CD8-positive, alpha-beta memory T cell (primary cell): ENCODE data around the gene COPS7A. TPM values are rescaled to one million over a fixed set of nuclear protein-coding genes. Genes with fewer than 3 reads are reported as not detected.
"Not testable (repeated sequence)": the region's sequence is repeated elsewhere in the genome, so short reads cannot be mapped to it uniquely, and the experiment has no call there.

Source experiments
- CTCF ChIA-PET: fragments of 350-600 bp; sonication (Branson Sonifier 250); formaldehyde crosslinking; loops from one replicate; lab custom pipeline; 2021; ENCODE audit warnings: antibody characterized with exemption; lab: Charles Lee
- POLR2A ChIA-PET: fragments of 350-600 bp; sonication (Branson Sonifier 250); formaldehyde crosslinking; loops from one replicate; lab custom pipeline; 2021; ENCODE audit warnings: antibody characterized with exemption; lab: Charles Lee
- DNase-seq, 5 donors: peaks; one replicate each; pipeline versions ENCODE4 v3.0.0 to v3.0.0-alpha.2; 2020 to 2022; ENCODE audit warnings: mixed read lengths in 1 of 5
- H3K27ac ChIP-seq: one replicate; pipeline ENCODE4 v1.7.0; 2013; ENCODE audit warnings: low read depth, mild to moderate bottlenecking, low read length, moderate library complexity
- H3K27me3 ChIP-seq: 2 replicates; pipeline ENCODE4 v1.7.0; 2013; ENCODE audit warnings: low read length, mild to moderate bottlenecking; ENCODE audit not compliant: insufficient read depth, poor library complexity, severe bottlenecking
- H3K36me3 ChIP-seq: 2 replicates; pipeline ENCODE4 v1.7.0; 2013; ENCODE audit warnings: mild to moderate bottlenecking, low read length, moderate library complexity; ENCODE audit not compliant: insufficient read depth
- H3K4me1 ChIP-seq: 2 replicates; pipeline ENCODE4 v1.7.0; 2013; ENCODE audit warnings: mild to moderate bottlenecking, low read length, moderate library complexity; ENCODE audit not compliant: insufficient read depth
- H3K4me3 ChIP-seq: 2 replicates; pipeline ENCODE4 v1.7.0; 2013; ENCODE audit warnings: mild to moderate bottlenecking, low read length
- H3K9me3 ChIP-seq: 2 replicates; pipeline ENCODE4 v1.7.0; 2013; ENCODE audit warnings: mild to moderate bottlenecking, low read length
- H3K27ac Mint-ChIP-seq, 8 donors: one replicate each; pipeline ENCODE4 v1.8.0; 2020 to 2021; ENCODE audit warnings: mixed read lengths in 8 of 8, mild to moderate bottlenecking in 6 of 8, inconsistent platforms in 3 of 8, moderate library complexity in 3 of 8
- H3K27me3 Mint-ChIP-seq, 2 donors: one replicate each; pipeline ENCODE4 v1.8.0; 2020 to 2021; ENCODE audit warnings: mixed read lengths in 2 of 2, mild to moderate bottlenecking in 1 of 2, moderate library complexity in 1 of 2
- H3K36me3 Mint-ChIP-seq, 3 donors: one replicate each; pipeline ENCODE4 v1.8.0; 2020 to 2021; ENCODE audit warnings: mixed read lengths in 3 of 3, inconsistent platforms in 1 of 3, mild to moderate bottlenecking in 1 of 3
- H3K4me1 Mint-ChIP-seq, 3 donors: one replicate each; pipeline ENCODE4 v1.8.0; 2020 to 2021; ENCODE audit warnings: mixed read lengths in 3 of 3, inconsistent platforms in 1 of 3, mild to moderate bottlenecking in 1 of 3
- H3K4me3 Mint-ChIP-seq, 7 donors: one replicate each; pipeline ENCODE4 v1.8.0; 2020 to 2021; ENCODE audit warnings: mixed read lengths in 7 of 7, mild to moderate bottlenecking in 6 of 7, moderate library complexity in 4 of 7, inconsistent platforms in 2 of 7
- H3K9me3 Mint-ChIP-seq, 5 donors: one replicate each; pipeline ENCODE4 v1.8.0; 2020 to 2022; ENCODE audit warnings: mixed read lengths in 5 of 5, mild to moderate bottlenecking in 3 of 5, moderate library complexity in 2 of 5, inconsistent platforms in 1 of 5
- polyA plus RNA-seq: library from polyadenylated mRNA; unstranded; fragments of 300-500 nt; fragmentation: Illumina TruSeq; gene quantifications from one replicate; pipeline ENCODE4 v1.2.3, GENCODE V29; 2021
- total RNA-seq, 2 experiments: library from RNA; stranded (reverse); gene quantifications; one replicate each; pipeline ENCODE4 v1.2.3, GENCODE V29; 2021

COPS7A gene
- total and polyA plus RNA-seq, 3 experiments from 2014 or later = 46.2 to 49.7 (median 48.8) TPM

DNA sequence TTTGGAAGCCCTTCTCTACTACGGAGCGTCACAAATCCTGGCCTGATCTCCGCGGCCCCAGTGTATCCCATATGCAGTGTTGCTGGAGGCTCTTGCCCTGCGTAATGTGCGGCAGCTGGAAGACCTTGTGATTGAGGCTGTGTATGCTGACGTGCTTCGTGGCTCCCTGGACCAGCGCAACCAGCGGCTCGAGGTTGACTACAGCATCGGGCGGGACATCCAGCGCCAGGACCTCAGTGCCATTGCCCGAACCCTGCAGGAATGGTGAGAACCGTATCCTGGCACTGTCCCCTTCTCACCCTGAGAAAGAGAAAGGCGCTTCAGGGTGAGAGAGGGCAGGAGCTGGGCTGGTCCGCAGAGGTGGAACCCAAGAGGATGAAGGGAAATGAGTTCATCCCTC is 5.3 kb downstream of the COPS7A start:
- H3K9me3 Mint-ChIP-seq = no peaks in the 10 kb centered on the region
- H3K4me1 ChIP-seq = peaks cover 14% of the 10 kb centered on the region
- CTCF ChIA-PET = no interaction called here

DNA sequence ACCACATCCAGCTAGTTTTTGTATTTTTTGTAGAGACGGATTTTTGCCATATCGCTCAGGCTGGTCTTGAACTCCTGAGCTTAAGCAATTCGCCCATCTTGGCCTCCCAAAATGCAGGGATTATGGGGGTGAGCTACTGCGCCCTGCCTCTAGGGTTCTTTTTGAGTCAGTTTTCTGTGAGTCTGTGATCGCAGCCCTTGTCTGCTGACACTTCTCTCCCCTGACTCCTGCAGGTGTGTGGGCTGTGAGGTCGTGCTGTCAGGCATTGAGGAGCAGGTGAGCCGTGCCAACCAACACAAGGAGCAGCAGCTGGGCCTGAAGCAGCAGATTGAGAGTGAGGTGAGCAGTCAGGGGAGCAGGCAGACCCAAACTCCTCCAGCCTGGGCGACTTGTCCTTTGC is 6.3 kb downstream of the COPS7A start:
- peaks cover 11 to 73% (median 21%) of the 10 kb centered on the region in 3 donors for H3K36me3 Mint-ChIP-seq
- H3K4me1 Mint-ChIP-seq = peaks cover 5 to 10% (median 6%) of the 10 kb centered on the region in 3 donors
- H3K27ac Mint-ChIP-seq = no peak overlapping the region
- H3K9me3 Mint-ChIP-seq = no peaks in the 10 kb centered on the region
- H3K4me3 ChIP-seq = no peak overlapping the region
- no peak for DNase-seq
- H3K27ac ChIP-seq = no peak overlapping the region
- H3K4me3 Mint-ChIP-seq = no peak overlapping the region
- no peaks in the 10 kb centered on the region for H3K9me3 ChIP-seq
- H3K4me1 ChIP-seq = peaks cover 5% of the 10 kb centered on the region
- peaks cover 42% of the 10 kb centered on the region for H3K36me3 ChIP-seq
- no peaks in the 10 kb centered on the region for H3K27me3 ChIP-seq
- ChIA-PET POLR2A (no interaction called here), CTCF (no interaction called here)
- H3K27me3 Mint-ChIP-seq = no peaks in the 10 kb centered on the region

More for the DNA sequence above, 5.3 kb downstream of the COPS7A start:
- Mint-ChIP-seq H3K4me1 (peaks cover 11 to 19% (median 13%) of the 10 kb centered on the region in 3 donors), H3K4me3 (no peak overlapping the region), H3K27ac (peak overlapping the region in 1 of 8 donors; percentile 46), H3K27me3 (no peaks in the 10 kb centered on the region), H3K36me3 (peaks cover 11 to 66% (median 21%) of the 10 kb centered on the region in 3 donors)
- Histone ChIP-seq H3K27me3 (no peaks in the 10 kb centered on the region), H3K4me3 (no peak overlapping the region), H3K36me3 (peaks cover 42% of the 10 kb centered on the region), H3K9me3 (no peaks in the 10 kb centered on the region), H3K27ac (no peak overlapping the region)
- DNase-seq = no peak
- POLR2A ChIA-PET = no interaction called here

DNA sequence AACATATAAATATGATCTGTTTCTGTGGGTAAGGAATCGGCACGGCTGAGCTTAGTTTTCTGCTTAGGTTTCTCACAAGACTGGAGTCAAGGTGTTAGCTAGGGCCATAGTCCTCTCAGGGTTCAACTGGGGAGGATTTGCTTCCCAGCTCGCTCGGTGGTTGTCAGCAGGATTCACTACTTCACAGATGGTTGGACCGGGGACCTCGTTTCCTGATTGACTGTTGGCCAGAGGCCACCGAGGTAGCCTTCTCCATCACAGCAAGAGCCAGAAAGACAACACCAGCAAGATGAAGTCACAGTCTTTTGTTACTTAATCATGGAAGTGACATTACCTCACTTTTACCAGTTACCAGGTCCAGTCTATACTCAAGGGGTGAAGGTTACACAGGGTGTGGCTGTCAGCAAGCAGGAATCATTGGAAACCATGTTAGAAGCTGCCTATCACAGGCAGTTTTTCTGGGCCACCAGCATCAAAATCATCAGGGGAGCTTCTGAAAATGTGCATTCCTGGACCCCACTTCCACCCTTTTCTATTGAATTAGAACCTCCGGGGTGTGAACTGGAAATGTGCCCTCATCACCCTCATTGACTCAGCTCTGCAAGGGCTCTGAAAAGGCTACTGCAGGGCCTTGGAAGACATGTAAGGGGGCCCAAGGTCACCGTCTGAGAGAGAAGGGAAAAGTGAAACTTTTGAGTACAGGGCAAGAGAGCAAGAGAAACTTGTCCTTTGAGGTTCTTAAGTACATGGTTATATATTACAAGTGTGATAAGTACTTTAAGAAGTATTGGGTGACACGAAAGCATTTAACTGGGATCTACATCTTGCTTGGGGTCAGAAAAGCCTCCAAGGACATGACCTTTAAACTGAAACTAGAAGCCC is 10.9 kb downstream of the COPS7A start:
- ChIA-PET CTCF (interaction anchor here (1.0 to 3.2 kb wide), 2 partner anchors 11 to 58 kb away, joined by 3 to 11 read pairs; partner anchors contain the start of gene COPS7A), POLR2A (no interaction called here)
- Mint-ChIP-seq H3K4me3 (no peak overlapping the region), H3K9me3 (no peaks in the 10 kb centered on the region), H3K4me1 (peaks cover 3 to 5% (median 5%) of the 10 kb centered on the region in 3 donors), H3K27ac (peak overlapping the region in 3 of 8 donors; percentile 33 to 68 (median 54)), H3K36me3 (peaks cover 7 to 52% (median 23%) of the 10 kb centered on the region in 3 donors), H3K27me3 (no peaks in the 10 kb centered on the region)
- H3K36me3 ChIP-seq = peaks cover 18% of the 10 kb centered on the region
- no peak overlapping the region for H3K27ac ChIP-seq
- no peaks in the 10 kb centered on the region for H3K9me3 ChIP-seq
- no peak overlapping the region for H3K4me3 ChIP-seq
- no peaks in the 10 kb centered on the region for H3K27me3 ChIP-seq
- DNase-seq = no peak
- no peaks in the 10 kb centered on the region for H3K4me1 ChIP-seq

DNA sequence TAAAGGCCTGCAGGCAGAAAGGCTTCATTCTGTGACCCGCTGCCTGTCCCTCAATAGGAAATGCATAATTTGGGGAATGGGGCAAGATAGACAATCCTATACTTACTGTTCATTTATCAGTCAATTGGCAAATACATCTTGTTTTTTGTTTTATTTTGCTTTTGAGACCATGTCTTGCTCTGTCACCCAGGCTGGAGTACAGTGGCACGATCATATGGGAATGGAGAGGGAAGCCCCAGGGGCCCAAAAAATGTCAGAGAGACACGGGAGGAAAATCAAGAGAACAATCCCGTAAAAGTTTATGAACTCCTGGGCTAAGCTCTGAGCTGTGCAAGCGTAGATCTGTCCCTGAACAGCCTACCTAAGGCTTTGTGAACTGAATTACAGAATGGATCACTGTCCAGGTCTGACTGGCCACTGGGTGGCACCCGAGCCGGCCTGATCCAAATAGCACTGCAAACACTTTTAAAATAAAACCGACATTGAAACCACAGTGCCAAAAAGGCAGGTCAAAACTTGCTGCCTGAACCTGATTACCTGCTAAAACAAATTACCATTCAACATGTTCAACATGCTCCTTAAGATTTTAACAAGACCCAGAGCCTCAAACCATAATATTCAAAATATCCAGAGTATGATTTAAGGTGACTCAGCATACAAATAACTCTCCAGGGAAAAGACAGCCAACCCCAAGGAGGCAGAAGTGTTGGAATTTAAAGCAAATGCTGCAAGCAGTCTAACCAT is 11.8 kb downstream of the COPS7A start:
- peak in 4 of 5 donors; percentile 6 to 57 (median 10) for DNase-seq
- Histone ChIP-seq H3K4me1 (no peaks in the 10 kb centered on the region), H3K27me3 (no peaks in the 10 kb centered on the region), H3K4me3 (no peak overlapping the region), H3K27ac (no peak overlapping the region), H3K9me3 (no peaks in the 10 kb centered on the region), H3K36me3 (peaks cover 9% of the 10 kb centered on the region)
- peaks cover 3 to 5% (median 5%) of the 10 kb centered on the region in 3 donors for H3K4me1 Mint-ChIP-seq
- no peaks in the 10 kb centered on the region for H3K9me3 Mint-ChIP-seq
- peaks cover 7 to 43% (median 19%) of the 10 kb centered on the region in 3 donors for H3K36me3 Mint-ChIP-seq
- no peak overlapping the region for H3K4me3 Mint-ChIP-seq
- POLR2A ChIA-PET = no interaction called here
- CTCF ChIA-PET = interaction anchor here (1.0 kb wide), 1 partner anchor 17 kb away, joined by 3 read pairs; the partner anchor contains the start of gene MLF2
- peak overlapping the region in 2 of 8 donors; percentile 26 to 54 for H3K27ac Mint-ChIP-seq
- H3K27me3 Mint-ChIP-seq = no peaks in the 10 kb centered on the region

DNA sequence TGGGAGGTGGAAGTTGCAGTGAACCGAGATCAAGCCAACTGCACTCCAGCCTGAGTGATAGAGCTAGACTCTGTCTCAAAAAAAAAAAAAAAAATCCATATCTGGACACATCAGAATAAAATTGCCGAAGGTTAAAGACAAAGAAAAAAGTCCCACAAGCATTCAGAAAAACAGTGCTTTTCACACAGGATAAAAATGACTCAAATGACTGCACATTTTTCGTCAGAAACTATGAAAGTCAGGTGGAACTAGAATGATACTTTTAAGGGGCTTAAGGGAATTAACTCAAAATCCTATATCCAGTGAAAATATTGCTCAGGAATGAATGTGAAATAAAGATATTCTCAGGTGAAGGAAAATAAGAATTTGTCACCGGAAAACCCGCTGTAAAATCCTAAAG is 12.9 kb downstream of the COPS7A start:
- Mint-ChIP-seq H3K27ac (peak overlapping the region in 1 of 8 donors; percentile 46), H3K4me3 (no peak overlapping the region), H3K36me3 (peaks cover 4 to 33% (median 11%) of the 10 kb centered on the region in 3 donors), H3K9me3 (no peaks in the 10 kb centered on the region), H3K27me3 (no peaks in the 10 kb centered on the region), H3K4me1 (peaks cover 3 to 5% (median 5%) of the 10 kb centered on the region in 3 donors)
- no peaks in the 10 kb centered on the region for H3K36me3 ChIP-seq
- CTCF ChIA-PET = interaction anchor here (1.0 to 1.2 kb wide), 2 partner anchors 16 to 42 kb away, joined by 3 to 5 read pairs; partner anchors contain the start of gene MLF2
- H3K4me1 ChIP-seq = no peaks in the 10 kb centered on the region
- H3K9me3 ChIP-seq = no peaks in the 10 kb centered on the region
- no peaks in the 10 kb centered on the region for H3K27me3 ChIP-seq
- no peak for DNase-seq
- POLR2A ChIA-PET = no interaction called here
- H3K27ac ChIP-seq = no peak overlapping the region
- H3K4me3 ChIP-seq = no peak overlapping the region

DNA sequence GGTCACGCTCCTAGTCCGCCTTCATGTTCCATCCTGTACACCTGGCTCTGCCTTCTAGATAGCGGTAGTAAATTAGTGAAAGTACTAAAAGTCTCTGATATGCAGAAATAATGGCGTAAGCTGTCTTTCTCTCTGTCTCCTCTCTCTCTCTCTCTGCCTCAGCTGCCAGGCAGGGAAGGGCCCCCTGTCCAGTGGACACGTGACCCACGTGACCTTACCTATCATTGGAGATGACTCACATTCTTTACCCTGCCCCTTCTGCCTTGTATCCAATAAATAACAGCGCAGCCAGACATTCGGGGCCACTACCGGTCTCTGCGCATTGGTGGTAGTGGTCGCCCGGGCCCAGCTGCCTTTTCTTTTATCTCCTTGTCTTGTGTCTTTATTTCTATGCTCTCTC is 18.2 kb downstream of the COPS7A start:
- H3K27ac ChIP-seq, DNase-seq, H3K4me3 ChIP-seq, CTCF ChIA-PET, H3K9me3 Mint-ChIP-seq, H3K4me3 Mint-ChIP-seq, H3K9me3 ChIP-seq, H3K27me3 Mint-ChIP-seq, POLR2A ChIA-PET, H3K27me3 ChIP-seq, H3K36me3 ChIP-seq: not testable (repeated sequence)
- Mint-ChIP-seq H3K36me3 (peaks cover 0 to 18% (median under 1%) of the 10 kb centered on the region in 3 donors), H3K4me1 (peaks cover 6 to 14% (median 9%) of the 10 kb centered on the region in 3 donors), H3K27ac (peak overlapping the region in 1 of 8 donors; percentile 91)
- peaks cover 15% of the 10 kb centered on the region for H3K4me1 ChIP-seq

DNA sequence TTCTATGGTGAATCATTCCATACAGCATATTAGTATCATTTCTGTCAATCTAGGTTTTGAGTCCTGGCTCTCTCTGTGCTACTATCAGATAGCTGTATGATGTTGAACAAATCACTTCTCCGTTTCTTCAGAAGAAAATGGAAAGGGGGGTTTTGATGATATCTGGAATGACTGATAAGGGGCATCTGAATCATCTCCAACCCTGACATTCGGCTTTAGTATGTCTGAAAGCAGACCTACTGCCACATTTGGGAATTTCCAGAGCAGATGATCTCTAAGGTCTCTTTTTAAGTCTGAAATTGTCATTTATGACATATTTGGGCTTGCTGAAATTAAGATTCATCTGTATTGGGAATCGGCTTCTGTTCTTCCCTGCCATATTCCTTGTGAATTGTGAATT is 19.0 kb downstream of the COPS7A start:
- peaks cover 4% of the 10 kb centered on the region for H3K36me3 ChIP-seq
- DNase-seq = no peak
- peaks cover 6 to 14% (median 12%) of the 10 kb centered on the region in 3 donors for H3K4me1 Mint-ChIP-seq
- ChIA-PET POLR2A (no interaction called here), CTCF (no interaction called here)
- H3K4me1 ChIP-seq = peaks cover 15% of the 10 kb centered on the region
- H3K9me3 ChIP-seq = no peaks in the 10 kb centered on the region
- H3K9me3 Mint-ChIP-seq = no peaks in the 10 kb centered on the region
- no peak overlapping the region for H3K27ac ChIP-seq
- H3K4me3 ChIP-seq = no peak overlapping the region
- H3K27me3 Mint-ChIP-seq = no peaks in the 10 kb centered on the region
- no peak overlapping the region for H3K4me3 Mint-ChIP-seq
- peaks cover 0 to 25% (median 8%) of the 10 kb centered on the region in 3 donors for H3K36me3 Mint-ChIP-seq
- H3K27ac Mint-ChIP-seq = no peak overlapping the region
- no peaks in the 10 kb centered on the region for H3K27me3 ChIP-seq
